Mucosa of gallbladder (tissue), 1 donor: Measurements from ENCODE around the gene MRPL20. TPM values are rescaled to one million over a fixed set of nuclear protein-coding genes. Genes with fewer than 3 reads are reported as not detected.
A peak's percentile ranks its signal among the peaks of the same experiment; 100 is the strongest.
"Not testable (repeated sequence)": the region's sequence is repeated elsewhere in the genome, so short reads cannot be mapped to it uniquely, and the experiment has no call there.

Source experiments
- DNase-seq: peaks from one replicate; pipeline ENCODE4 v3.0.0-alpha.2; 2020; ENCODE audit warnings: low spot score
- total RNA-seq: library from RNA; stranded (reverse); gene quantifications from one replicate; pipeline ENCODE4 v1.2.1, GENCODE V29; 2021
- donor health status: DM: no; HTN: no; CAD: no.

The MRPL20 gene
- total RNA-seq: 99.2 TPM

GRCh38 chr1:1406821-1407635, at the start of gene MRPL20:
MRPL20 (minus strand) TSS chr1:1407293; CDS start chr1:1407217, 76 bp downstream.
- DNase-seq: peak; percentile 96

- DNase-seq: not testable (repeated sequence)
Observed at GRCh38 chr1:1456683-1457255, 49.7 kb upstream of the MRPL20 start.

- DNase-seq: not testable (repeated sequence)
Observed at GRCh38 chr1:1455934-1456333, 48.8 kb upstream of the MRPL20 start.

- DNase-seq: no peak
Observed at GRCh38 chr1:1455366-1455884, 48.3 kb upstream of the MRPL20 start.

- not testable (repeated sequence) for DNase-seq
Observed at GRCh38 chr1:1454286-1455056, 47.4 kb upstream of the MRPL20 start.

- no peak for DNase-seq
Observed at GRCh38 chr1:1452882-1453281, 45.8 kb upstream of the MRPL20 start.

GRCh38 chr1:1452365-1452739, 45.3 kb upstream of the MRPL20 start:
- DNase-seq: not testable (repeated sequence)

GRCh38 chr1:1451696-1452364, 44.7 kb upstream of the MRPL20 start:
- no peak for DNase-seq

GRCh38 chr1:1450616-1451015, 43.5 kb upstream of the MRPL20 start:
- not testable (repeated sequence) for DNase-seq

- DNase-seq: no peak
Observed at GRCh38 chr1:1449099-1449739, 42.1 kb upstream of the MRPL20 start, which contains the start of gene ATAD3C. ATAD3C (plus strand) TSS chr1:1449689; CDS start chr1:1450684, 995 bp downstream.

- not testable (repeated sequence) for DNase-seq
Observed at GRCh38 chr1:1446631-1447030, 39.5 kb upstream of the MRPL20 start.

GRCh38 chr1:1442069-1442770, 35.1 kb upstream of the MRPL20 start:
- DNase-seq: no peak

GRCh38 chr1:1441002-1441888, 34.2 kb upstream of the MRPL20 start:
- DNase-seq: no peak

GRCh38 chr1:1440262-1441001, 33.3 kb upstream of the MRPL20 start:
- DNase-seq: no peak

GRCh38 chr1:1439546-1440261, 32.6 kb upstream of the MRPL20 start:
- no peak for DNase-seq

GRCh38 chr1:1438531-1439381, 31.7 kb upstream of the MRPL20 start:
- DNase-seq: no peak

- DNase-seq: peak; percentile 51
Observed at GRCh38 chr1:1437904-1438376, 30.8 kb upstream of the MRPL20 start.
